ENCODE measurements around the gene ME3.
"Not testable (repeated sequence)": the region's sequence is repeated elsewhere in the genome, so short reads cannot be mapped to it uniquely, and the experiment has no call there.

Gene ME3

GRCh38 chr11:86418513-86418912 is 253.9 kb downstream of the ME3 start:
- Mint-ChIP-seq H3K9me3 (no peaks in the 10 kb centered on the region), H3K4me1 (peaks cover 4% of the 10 kb centered on the region), H3K36me3 (ENCODE audit: low read depth) (no peaks in the 10 kb centered on the region), H3K27ac (no peak overlapping the region), H3K27me3 (ENCODE audit: low read depth, poor library complexity) (no peaks in the 10 kb centered on the region), H3K4me3 (no peak overlapping the region)
- TF ChIP-seq CTCF (IDR thresholded peaks at IDR 0.05): no peak
- no peak for DNase-seq

GRCh38 chr11:86418106-86418505 is 254.3 kb downstream of the ME3 start:
- Mint-ChIP-seq H3K9me3 (no peaks in the 10 kb centered on the region), H3K27ac (no peak overlapping the region), H3K4me1 (no peaks in the 10 kb centered on the region), H3K4me3 (no peak overlapping the region), H3K27me3 (ENCODE audit: low read depth, poor library complexity) (no peaks in the 10 kb centered on the region), H3K36me3 (ENCODE audit: low read depth) (no peaks in the 10 kb centered on the region)
- no peak for TF ChIP-seq CTCF (IDR thresholded peaks at IDR 0.05)
- DNase-seq: no peak

- DNase-seq; H3K27ac Mint-ChIP-seq; H3K9me3 Mint-ChIP-seq; H3K36me3 Mint-ChIP-seq (ENCODE audit: low read depth); H3K4me1 Mint-ChIP-seq; H3K27me3 Mint-ChIP-seq (ENCODE audit: low read depth, poor library complexity); H3K4me3 Mint-ChIP-seq: not testable (repeated sequence)
Observed at GRCh38 chr11:86416951-86417350, 255.5 kb downstream of the ME3 start.

GRCh38 chr11:86416494-86416893 is 255.9 kb downstream of the ME3 start:
- H3K4me3 Mint-ChIP-seq: no peak overlapping the region
- peaks cover 5% of the 10 kb centered on the region for H3K36me3 Mint-ChIP-seq (ENCODE audit: low read depth)
- H3K27me3 Mint-ChIP-seq (ENCODE audit: low read depth, poor library complexity): no peaks in the 10 kb centered on the region
- no peaks in the 10 kb centered on the region for H3K9me3 Mint-ChIP-seq
- H3K4me1 Mint-ChIP-seq: no peaks in the 10 kb centered on the region
- no peak for TF ChIP-seq CTCF (IDR thresholded peaks at IDR 0.05)
- DNase-seq: no peak
- no peak overlapping the region for H3K27ac Mint-ChIP-seq

- Mint-ChIP-seq H3K4me3 (no peak overlapping the region), H3K9me3 (no peaks in the 10 kb centered on the region), H3K27me3 (ENCODE audit: low read depth, poor library complexity) (no peaks in the 10 kb centered on the region), H3K4me1 (no peaks in the 10 kb centered on the region), H3K36me3 (ENCODE audit: low read depth) (peaks cover 5% of the 10 kb centered on the region), H3K27ac (no peak overlapping the region)
- DNase-seq: no peak
- no peak for TF ChIP-seq CTCF (IDR thresholded peaks at IDR 0.05)
Observed at GRCh38 chr11:86415026-86415425, 257.4 kb downstream of the ME3 start.

GRCh38 chr11:86414032-86414431 is 258.4 kb downstream of the ME3 start:
- Mint-ChIP-seq H3K4me1 (no peaks in the 10 kb centered on the region), H3K4me3 (no peak overlapping the region), H3K27me3 (ENCODE audit: low read depth, poor library complexity) (no peaks in the 10 kb centered on the region), H3K36me3 (ENCODE audit: low read depth) (peaks cover 5% of the 10 kb centered on the region), H3K27ac (no peak overlapping the region), H3K9me3 (no peaks in the 10 kb centered on the region)
- TF ChIP-seq CTCF (IDR thresholded peaks at IDR 0.05): no peak
- DNase-seq: no peak
